Fibroblast of lung (primary cell): ENCODE results near the gene ZBTB43.

Experiments used
- EZH2 ChIP-seq: IDR thresholded peaks from 2 replicates; pipeline ENCODE4 v1.5.1; 2012; ENCODE audit warnings: low read length, control low read depth, mild to moderate bottlenecking; ENCODE audit errors: missing control alignments
- TF ChIP-seq, protein P1 (sequence below), 2 donors: IDR thresholded peaks in 1 of 2; conservative IDR thresholded peaks in 1 of 2; 1 replicate in 1 of 2; 2 replicates in 1 of 2; pipeline ENCODE4 v1.5.1; 2011 to 2012; ENCODE audit warnings: low read length in 2 of 2, control low read depth in 1 of 2, inconsistent platforms in 1 of 2, low read depth in 1 of 2, mild to moderate bottlenecking in 1 of 2

DNA sequence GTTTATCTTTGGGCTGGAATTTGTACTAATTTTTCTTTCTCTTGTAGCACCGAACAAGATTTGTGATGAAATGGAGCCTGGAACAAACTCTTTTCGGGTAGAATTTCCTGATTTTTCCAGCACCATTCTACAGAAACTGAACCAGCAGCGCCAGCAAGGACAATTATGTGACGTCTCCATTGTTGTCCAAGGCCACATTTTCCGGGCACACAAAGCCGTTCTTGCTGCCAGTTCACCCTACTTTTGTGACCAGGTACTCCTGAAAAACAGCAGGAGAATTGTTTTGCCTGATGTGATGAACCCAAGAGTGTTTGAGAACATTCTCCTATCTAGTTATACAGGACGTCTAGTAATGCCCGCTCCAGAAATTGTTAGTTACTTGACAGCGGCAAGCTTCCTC lies 27.6 kb downstream of the ZBTB43 start:
- TF ChIP-seq, protein P1, sequence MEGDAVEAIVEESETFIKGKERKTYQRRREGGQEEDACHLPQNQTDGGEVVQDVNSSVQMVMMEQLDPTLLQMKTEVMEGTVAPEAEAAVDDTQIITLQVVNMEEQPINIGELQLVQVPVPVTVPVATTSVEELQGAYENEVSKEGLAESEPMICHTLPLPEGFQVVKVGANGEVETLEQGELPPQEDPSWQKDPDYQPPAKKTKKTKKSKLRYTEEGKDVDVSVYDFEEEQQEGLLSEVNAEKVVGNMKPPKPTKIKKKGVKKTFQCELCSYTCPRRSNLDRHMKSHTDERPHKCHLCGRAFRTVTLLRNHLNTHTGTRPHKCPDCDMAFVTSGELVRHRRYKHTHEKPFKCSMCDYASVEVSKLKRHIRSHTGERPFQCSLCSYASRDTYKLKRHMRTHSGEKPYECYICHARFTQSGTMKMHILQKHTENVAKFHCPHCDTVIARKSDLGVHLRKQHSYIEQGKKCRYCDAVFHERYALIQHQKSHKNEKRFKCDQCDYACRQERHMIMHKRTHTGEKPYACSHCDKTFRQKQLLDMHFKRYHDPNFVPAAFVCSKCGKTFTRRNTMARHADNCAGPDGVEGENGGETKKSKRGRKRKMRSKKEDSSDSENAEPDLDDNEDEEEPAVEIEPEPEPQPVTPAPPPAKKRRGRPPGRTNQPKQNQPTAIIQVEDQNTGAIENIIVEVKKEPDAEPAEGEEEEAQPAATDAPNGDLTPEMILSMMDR (conservative IDR thresholded peaks at IDR 0.05 in 1 of 2, IDR thresholded peaks at IDR 0.05 in 1 of 2; ENCODE audit: low read depth in 1 of 2, low read length in 2 of 2), result no peak
- TF ChIP-seq EZH2, result no peak
